GM19025 (cell line): ENCODE measurements around the gene PRAMEF15.
"Not testable (repeated sequence)": the region's sequence is repeated elsewhere in the genome, so short reads cannot be mapped to it uniquely, and the experiment has no call there.

Experiments
- ATAC-seq: cut with Tn5 transposase; IDR thresholded peaks from one replicate; pipeline ENCODE4 v1.9.1; 2021; ENCODE audit warnings: mild to moderate bottlenecking, low read depth, moderate library complexity; ENCODE audit not compliant: unreplicated experiment

PRAMEF15 gene

GRCh38 chr1:13315281-13315680 lies at the start of gene PRAMEF15:
Gene PRAMEF15 (plus strand): TSS chr1:13315581. CDS start chr1:13318408, 2,827 bp downstream.
- not testable (repeated sequence) for ATAC-seq

GRCh38 chr1:13277016-13277415 lies 38.4 kb upstream of the PRAMEF15 start:
- not testable (repeated sequence) for ATAC-seq

- ATAC-seq, result not testable (repeated sequence)
Measured at GRCh38 chr1:13279617-13280016, 35.8 kb upstream of the PRAMEF15 start.

GRCh38 chr1:13285037-13285436 lies 30.3 kb upstream of the PRAMEF15 start, which contains the start of gene PRAMEF8:
Gene PRAMEF8 (minus strand): TSS chr1:13285137. CDS start chr1:13284091, 1,046 bp downstream.
- ATAC-seq, result not testable (repeated sequence)

GRCh38 chr1:13289030-13289429 lies 26.4 kb upstream of the PRAMEF15 start:
- ATAC-seq, result not testable (repeated sequence)

- not testable (repeated sequence) for ATAC-seq
Measured at GRCh38 chr1:13297216-13297931, 18.0 kb upstream of the PRAMEF15 start.

GRCh38 chr1:13298699-13299098 lies 16.7 kb upstream of the PRAMEF15 start:
- not testable (repeated sequence) for ATAC-seq

GRCh38 chr1:13302197-13302596 lies 13.2 kb upstream of the PRAMEF15 start:
- ATAC-seq, result not testable (repeated sequence)

GRCh38 chr1:13303239-13303638 lies 12.1 kb upstream of the PRAMEF15 start, which contains the start of gene PRAMEF33:
Gene PRAMEF33 (plus strand): TSS chr1:13303539. CDS start chr1:13305955, 2,416 bp downstream.
- not testable (repeated sequence) for ATAC-seq

GRCh38 chr1:13342496-13342895 lies 27.1 kb downstream of the PRAMEF15 start:
- not testable (repeated sequence) for ATAC-seq

GRCh38 chr1:13347034-13347433 lies 31.7 kb downstream of the PRAMEF15 start, which contains the start of gene PRAMEF14:
Gene PRAMEF14 (minus strand): TSS chr1:13347134. CDS start chr1:13345314, 1,820 bp downstream.
- ATAC-seq, result not testable (repeated sequence)

- not testable (repeated sequence) for ATAC-seq
Measured at GRCh38 chr1:13353476-13353875, 38.1 kb downstream of the PRAMEF15 start.

GRCh38 chr1:13354475-13354874 lies 39.1 kb downstream of the PRAMEF15 start:
- not testable (repeated sequence) for ATAC-seq

- not testable (repeated sequence) for ATAC-seq
Measured at GRCh38 chr1:13356774-13357173, 41.4 kb downstream of the PRAMEF15 start.

GRCh38 chr1:13362364-13362763 lies 47.0 kb downstream of the PRAMEF15 start:
- ATAC-seq, result not testable (repeated sequence)

GRCh38 chr1:13364928-13365327 lies 49.5 kb downstream of the PRAMEF15 start:
- ATAC-seq, result not testable (repeated sequence)

GRCh38 chr1:13366536-13366935 lies 51.2 kb downstream of the PRAMEF15 start:
- not testable (repeated sequence) for ATAC-seq

GRCh38 chr1:13368544-13368943 lies 53.2 kb downstream of the PRAMEF15 start:
- not testable (repeated sequence) for ATAC-seq
